NOMO-1 treated with dmso at 0.1 percent for 144 hours (cell line): Measurements from ENCODE around the gene EFNA5.

Experiments
- DNase-seq: peaks from one replicate; lab custom pipeline; 2025; ENCODE audit not compliant: unreplicated experiment; lab: John Stamatoyannopoulos, UW

EFNA5 gene

GRCh38 chr5:107646418-107646817, 24.3 kb downstream of the EFNA5 start:
- no peak for DNase-seq

GRCh38 chr5:107640568-107640967, 30.2 kb downstream of the EFNA5 start:
- no peak for DNase-seq

GRCh38 chr5:107639990-107640389, 30.7 kb downstream of the EFNA5 start:
- no peak for DNase-seq

GRCh38 chr5:107636555-107636954, 34.2 kb downstream of the EFNA5 start:
- no peak for DNase-seq

GRCh38 chr5:107636068-107636467, 34.7 kb downstream of the EFNA5 start:
- no peak for DNase-seq

GRCh38 chr5:107634981-107635848, 35.5 kb downstream of the EFNA5 start:
- no peak for DNase-seq

- DNase-seq: no peak
Observed at GRCh38 chr5:107633171-107633901, 37.4 kb downstream of the EFNA5 start.

GRCh38 chr5:107631805-107632362, 38.9 kb downstream of the EFNA5 start:
- DNase-seq: no peak

GRCh38 chr5:107630184-107630583, 40.6 kb downstream of the EFNA5 start:
- no peak for DNase-seq

- no peak for DNase-seq
Observed at GRCh38 chr5:107624235-107624634, 46.5 kb downstream of the EFNA5 start.

GRCh38 chr5:107621089-107621488, 49.6 kb downstream of the EFNA5 start:
- DNase-seq: no peak

- no peak for DNase-seq
Observed at GRCh38 chr5:107619781-107620180, 51.0 kb downstream of the EFNA5 start.

- DNase-seq: no peak
Observed at GRCh38 chr5:107618242-107618641, 52.5 kb downstream of the EFNA5 start.

- DNase-seq: no peak
Observed at GRCh38 chr5:107617052-107617451, 53.7 kb downstream of the EFNA5 start.

GRCh38 chr5:107616213-107616612, 54.5 kb downstream of the EFNA5 start:
- DNase-seq: no peak

- DNase-seq: no peak
Observed at GRCh38 chr5:107615299-107615817, 55.4 kb downstream of the EFNA5 start.

GRCh38 chr5:107612541-107612940, 58.2 kb downstream of the EFNA5 start:
- no peak for DNase-seq

- DNase-seq: no peak
Observed at GRCh38 chr5:107610798-107611197, 59.9 kb downstream of the EFNA5 start.

GRCh38 chr5:107607671-107608345, 62.9 kb downstream of the EFNA5 start:
- DNase-seq: no peak

GRCh38 chr5:107607196-107607595, 63.5 kb downstream of the EFNA5 start:
- no peak for DNase-seq

- DNase-seq: no peak
Observed at GRCh38 chr5:107605596-107606125, 65.1 kb downstream of the EFNA5 start.
